Loucy (cell line): ENCODE results near the gene GFI1.

Experiments used
- H2AFZ ChIP-seq: fragments of 200-600 bp; sonication (generic); 2 replicates; pipeline ENCODE4 v1.6.0; 2016; ENCODE audit warnings: antibody characterized with exemption, mild to moderate bottlenecking, low read length, moderate library complexity
- H3F3A ChIP-seq: fragments of 200-600 bp; 2 replicates; pipeline ENCODE4 v1.6.0; 2016; ENCODE audit warnings: antibody characterized with exemption, low read depth, mild to moderate bottlenecking
- H3K27me3 ChIP-seq: fragments of 200-600 bp; sonication (generic); 2 replicates; pipeline ENCODE4 v1.6.1; 2014; ENCODE audit warnings: low read length, mild to moderate bottlenecking; ENCODE audit not compliant: insufficient read depth, poor library complexity, severe bottlenecking
- H3K36me3 ChIP-seq: fragments of 200-600 bp; sonication (generic); 2 replicates; pipeline ENCODE4 v1.6.1; 2016; ENCODE audit warnings: low read length; ENCODE audit not compliant: insufficient read depth
- H3K4me1 ChIP-seq: fragments of 200-600 bp; sonication (generic); 2 replicates; pipeline ENCODE4 v1.5.1; 2014; ENCODE audit warnings: low read length, mild to moderate bottlenecking; ENCODE audit not compliant: insufficient read depth, poor library complexity, severe bottlenecking
- H3K4me2 ChIP-seq: fragments of 200-600 bp; sonication (generic); 2 replicates; pipeline ENCODE4 v1.6.0; 2014; ENCODE audit warnings: antibody characterized with exemption, low read length, low read depth, mild to moderate bottlenecking; ENCODE audit not compliant: poor library complexity, severe bottlenecking
- H3K4me3 ChIP-seq: fragments of 200-600 bp; sonication (generic); 2 replicates; pipeline ENCODE4 v1.5.1; 2014; ENCODE audit warnings: low read length, mild to moderate bottlenecking, mixed read lengths; ENCODE audit not compliant: poor library complexity, severe bottlenecking
- H3K79me2 ChIP-seq: fragments of 200-600 bp; sonication (generic); 2 replicates; pipeline ENCODE4 v1.6.1; 2014; ENCODE audit warnings: low read length; ENCODE audit not compliant: insufficient read depth
- H3K9ac ChIP-seq: fragments of 200-600 bp; sonication (generic); 2 replicates; pipeline ENCODE4 v1.6.0; 2014; ENCODE audit warnings: mild to moderate bottlenecking, low read depth, low read length, moderate library complexity; ENCODE audit not compliant: poor library complexity, severe bottlenecking
- H3K9me2 ChIP-seq: fragments of 200-600 bp; sonication (generic); replicated peaks from 2 replicates; pipeline ENCODE4 v1.6.1; 2016; ENCODE audit warnings: low read depth, low read length, mixed read lengths
- H3K9me3 ChIP-seq: fragments of 200-600 bp; sonication (generic); 2 replicates; pipeline ENCODE4 v1.6.1; 2014; ENCODE audit warnings: mild to moderate bottlenecking, antibody characterized with exemption, low read length, low read depth; ENCODE audit not compliant: insufficient read depth
- H4K20me1 ChIP-seq: fragments of 200-600 bp; sonication (generic); 2 replicates; pipeline ENCODE4 v1.6.0; 2014; ENCODE audit warnings: antibody characterized with exemption, low read length, mild to moderate bottlenecking; ENCODE audit not compliant: insufficient read depth, poor library complexity, severe bottlenecking
- CTCF ChIP-seq: fragments of 200-600 bp; sonication (generic); conservative IDR thresholded peaks from 2 replicates; pipeline ENCODE4 v1.5.1; 2014; ENCODE audit warnings: mild to moderate bottlenecking, antibody characterized with exemption, low read length
- EZH2phosphoT487 ChIP-seq: fragments of 200-600 bp; IDR thresholded peaks from 2 replicates; pipeline ENCODE4 v1.6.1; 2018; ENCODE audit warnings: antibody characterized with exemption, mild to moderate bottlenecking, moderate library complexity, borderline replicate concordance

Gene GFI1

GRCh38 chr1:92458146-92458545, 28.6 kb downstream of the GFI1 start:
- Histone ChIP-seq H2AFZ (peak overlapping the region; percentile 66; the same call in 1 of the 2 replicates), H4K20me1 (no peaks in the 10 kb centered on the region), H3K36me3 (no peaks in the 10 kb centered on the region), H3K79me2 (no peaks in the 10 kb centered on the region), H3K4me1 (peaks cover 36% of the 10 kb centered on the region), H3K9ac (no peak overlapping the region), H3F3A (peaks cover 4% of the 10 kb centered on the region; the same call in 1 of the 2 replicates), H3K27me3 (no peaks in the 10 kb centered on the region), H3K9me3 (no peaks in the 10 kb centered on the region), H3K4me3 (no peak overlapping the region), H3K9me2 (no peaks in the 10 kb centered on the region), H3K4me2 (no peak overlapping the region)
- TF ChIP-seq CTCF (no peak), EZH2phosphoT487 (no peak)

GRCh38 chr1:92447976-92448375, 38.7 kb downstream of the GFI1 start:
- no peaks in the 10 kb centered on the region for H3K9me2 ChIP-seq
- H3K9me3 ChIP-seq = no peaks in the 10 kb centered on the region
- H3K27me3 ChIP-seq = no peaks in the 10 kb centered on the region
- no peak overlapping the region for H3K9ac ChIP-seq
- TF ChIP-seq EZH2phosphoT487 (no peak), CTCF (no peak)
- no peaks in the 10 kb centered on the region for H4K20me1 ChIP-seq
- no peak overlapping the region for H3K4me2 ChIP-seq
- H3K4me3 ChIP-seq = no peak overlapping the region
- H3F3A ChIP-seq = no peaks in the 10 kb centered on the region
- H2AFZ ChIP-seq = no peak overlapping the region
- H3K79me2 ChIP-seq = no peaks in the 10 kb centered on the region
- H3K36me3 ChIP-seq = no peaks in the 10 kb centered on the region
- H3K4me1 ChIP-seq = peaks cover 16% of the 10 kb centered on the region

- Histone ChIP-seq H3K27me3 (no peaks in the 10 kb centered on the region), H3K36me3 (no peaks in the 10 kb centered on the region), H3K4me2 (no peak overlapping the region), H3K4me3 (no peak overlapping the region), H3F3A (no peaks in the 10 kb centered on the region), H3K79me2 (no peaks in the 10 kb centered on the region), H2AFZ (peak overlapping the region; percentile 51; the same call in 1 of the 2 replicates), H3K9me3 (no peaks in the 10 kb centered on the region), H3K9ac (no peak overlapping the region), H3K9me2 (no peaks in the 10 kb centered on the region), H3K4me1 (peaks cover 16% of the 10 kb centered on the region), H4K20me1 (no peaks in the 10 kb centered on the region)
- TF ChIP-seq CTCF (no peak), EZH2phosphoT487 (no peak)
Measured at GRCh38 chr1:92447033-92447681, 39.6 kb downstream of the GFI1 start.
